ENCODE data around the gene IRGC. TPM values are rescaled to one million over a fixed set of nuclear protein-coding genes. Genes with fewer than 3 reads are reported as not detected.

Gene IRGC
- total RNA-seq, 2 donors from 2014 or later: not detected

- no peaks in the 10 kb centered on the region for H3K27me3 ChIP-seq
- H3K36me3 ChIP-seq: no peaks in the 10 kb centered on the region
- DNase-seq (ENCODE audit: low spot score): no peak
- no peak for TF ChIP-seq CTCF (IDR thresholded peaks at IDR 0.05)
- H3K9me3 ChIP-seq: no peaks in the 10 kb centered on the region
- H3K4me1 ChIP-seq: no peaks in the 10 kb centered on the region
- no peak overlapping the region for H3K27ac ChIP-seq
- no peak overlapping the region for H3K4me3 ChIP-seq
Observed at GRCh38 chr19:43720936-43721335, 5.1 kb downstream of the IRGC start.

GRCh38 chr19:43721469-43722048 is 5.7 kb downstream of the IRGC start:
- Histone ChIP-seq H3K36me3 (no peaks in the 10 kb centered on the region), H3K27ac (no peak overlapping the region), H3K4me3 (no peak overlapping the region), H3K9me3 (no peaks in the 10 kb centered on the region), H3K27me3 (no peaks in the 10 kb centered on the region), H3K4me1 (peaks cover 0 to under 1% of the 10 kb centered on the region in 2 donors)
- DNase-seq (ENCODE audit: low spot score): no peak
- TF ChIP-seq CTCF (IDR thresholded peaks at IDR 0.05): no peak

GRCh38 chr19:43723588-43723987 is 7.7 kb downstream of the IRGC start:
- Histone ChIP-seq H3K27me3 (no peaks in the 10 kb centered on the region), H3K4me3 (no peak overlapping the region), H3K9me3 (no peaks in the 10 kb centered on the region), H3K36me3 (peaks cover 4% of the 10 kb centered on the region), H3K27ac (no peak overlapping the region), H3K4me1 (peaks cover 0 to 9% of the 10 kb centered on the region in 2 donors)
- no peak for DNase-seq (ENCODE audit: low spot score)
- TF ChIP-seq CTCF (IDR thresholded peaks at IDR 0.05): no peak

- Histone ChIP-seq H3K4me3 (no peak overlapping the region), H3K4me1 (peaks cover 0 to 9% of the 10 kb centered on the region in 2 donors), H3K27ac (no peak overlapping the region), H3K36me3 (peaks cover 12% of the 10 kb centered on the region), H3K9me3 (no peaks in the 10 kb centered on the region), H3K27me3 (no peaks in the 10 kb centered on the region)
- TF ChIP-seq CTCF (IDR thresholded peaks at IDR 0.05): no peak
- DNase-seq (ENCODE audit: low spot score): no peak
Observed at GRCh38 chr19:43724896-43725295, 9.0 kb downstream of the IRGC start.

GRCh38 chr19:43725468-43725867 is 9.6 kb downstream of the IRGC start:
- H3K9me3 ChIP-seq: no peaks in the 10 kb centered on the region
- no peak for TF ChIP-seq CTCF (IDR thresholded peaks at IDR 0.05)
- H3K27ac ChIP-seq: peak overlapping the region in 1 of 2 donors; percentile 23
- peaks cover 12% of the 10 kb centered on the region for H3K36me3 ChIP-seq
- H3K27me3 ChIP-seq: no peaks in the 10 kb centered on the region
- H3K4me1 ChIP-seq: peaks cover 0 to 9% of the 10 kb centered on the region in 2 donors
- no peak overlapping the region for H3K4me3 ChIP-seq
- no peak for DNase-seq (ENCODE audit: low spot score)
